GM12874 (cell line): ENCODE results near the gene MTMR1.

Experiments used
- TF ChIP-seq, protein P1 (sequence below): IDR thresholded peaks from 2 replicates; pipeline ENCODE4 v1.5.1; 2011; ENCODE audit warnings: low read depth, mild to moderate bottlenecking, control low read depth, low read length, moderate library complexity; ENCODE audit not compliant: insufficient read depth

The MTMR1 gene

GRCh38 chrX:150712619-150713018, 19.4 kb downstream of the MTMR1 start:
- TF ChIP-seq, protein P1, sequence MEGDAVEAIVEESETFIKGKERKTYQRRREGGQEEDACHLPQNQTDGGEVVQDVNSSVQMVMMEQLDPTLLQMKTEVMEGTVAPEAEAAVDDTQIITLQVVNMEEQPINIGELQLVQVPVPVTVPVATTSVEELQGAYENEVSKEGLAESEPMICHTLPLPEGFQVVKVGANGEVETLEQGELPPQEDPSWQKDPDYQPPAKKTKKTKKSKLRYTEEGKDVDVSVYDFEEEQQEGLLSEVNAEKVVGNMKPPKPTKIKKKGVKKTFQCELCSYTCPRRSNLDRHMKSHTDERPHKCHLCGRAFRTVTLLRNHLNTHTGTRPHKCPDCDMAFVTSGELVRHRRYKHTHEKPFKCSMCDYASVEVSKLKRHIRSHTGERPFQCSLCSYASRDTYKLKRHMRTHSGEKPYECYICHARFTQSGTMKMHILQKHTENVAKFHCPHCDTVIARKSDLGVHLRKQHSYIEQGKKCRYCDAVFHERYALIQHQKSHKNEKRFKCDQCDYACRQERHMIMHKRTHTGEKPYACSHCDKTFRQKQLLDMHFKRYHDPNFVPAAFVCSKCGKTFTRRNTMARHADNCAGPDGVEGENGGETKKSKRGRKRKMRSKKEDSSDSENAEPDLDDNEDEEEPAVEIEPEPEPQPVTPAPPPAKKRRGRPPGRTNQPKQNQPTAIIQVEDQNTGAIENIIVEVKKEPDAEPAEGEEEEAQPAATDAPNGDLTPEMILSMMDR = no peak

DNA sequence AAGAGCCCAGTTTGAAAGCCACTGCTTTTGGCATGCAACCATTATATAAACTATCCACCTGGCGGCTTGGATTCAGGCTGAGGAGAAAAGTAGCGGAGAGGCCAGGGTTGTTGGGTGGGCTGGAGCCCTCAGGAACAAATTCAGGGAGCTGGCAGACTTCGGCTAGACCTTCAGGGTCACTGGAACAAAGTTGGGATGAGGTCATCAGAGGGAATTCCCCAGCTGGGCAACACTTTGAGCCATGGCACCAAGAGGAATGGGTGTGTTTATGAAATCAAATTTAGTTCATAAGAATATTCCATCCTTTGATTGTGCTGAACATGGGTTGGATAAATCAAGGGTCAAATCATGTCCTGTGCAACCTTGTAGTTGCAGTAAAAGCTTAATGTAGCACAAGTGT, 22.0 kb downstream of the MTMR1 start:
- TF ChIP-seq, protein P1 = no peak

GRCh38 chrX:150719621-150720020, 26.4 kb downstream of the MTMR1 start:
- TF ChIP-seq, protein P1 = no peak

DNA sequence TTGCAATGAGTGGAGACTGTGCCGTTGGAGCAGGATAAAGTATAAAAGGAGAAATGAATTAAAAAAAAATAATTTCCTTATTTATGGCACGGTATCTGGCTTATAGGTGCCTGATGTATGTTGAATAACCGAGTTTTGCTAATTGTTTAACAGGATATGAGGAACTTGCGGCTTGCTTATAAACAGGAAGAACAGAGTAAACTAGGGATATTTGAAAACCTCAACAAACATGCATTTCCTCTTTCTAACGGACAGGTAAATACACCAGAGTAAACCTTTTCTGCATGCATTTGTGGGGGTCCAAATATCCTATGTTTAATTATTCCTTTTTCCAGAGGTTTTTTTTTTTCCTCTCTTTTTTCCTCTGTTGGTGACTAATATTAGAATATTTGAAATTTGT, 36.8 kb downstream of the MTMR1 start:
- TF ChIP-seq, protein P1 = no peak

DNA sequence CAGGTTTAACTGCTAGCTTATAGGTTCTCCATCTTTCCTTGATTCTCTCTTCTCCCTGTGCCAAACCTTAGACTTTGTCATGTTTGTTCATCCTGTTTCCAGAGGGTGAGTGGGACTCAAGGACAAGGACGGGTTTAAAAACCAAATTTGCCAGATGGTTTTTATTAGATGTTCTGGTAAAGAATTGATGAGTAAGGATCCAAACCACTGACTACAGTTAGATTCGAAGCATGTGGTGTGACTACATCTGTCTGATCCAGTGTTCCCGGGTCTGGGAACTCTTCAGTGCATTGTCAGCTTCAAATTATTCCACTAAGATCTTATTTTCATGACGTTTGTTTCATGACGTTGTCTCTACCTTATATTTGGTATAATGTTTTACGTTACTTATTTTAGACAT, 37.5 kb downstream of the MTMR1 start:
- TF ChIP-seq, protein P1 = no peak

- TF ChIP-seq, protein P1 = no peak
These were observed 38.6 kb downstream of the MTMR1 start for GRCh38 chrX:150731795-150732194.

- TF ChIP-seq, protein P1 = no peak
These were observed 43.3 kb downstream of the MTMR1 start for GRCh38 chrX:150736475-150736874.

DNA sequence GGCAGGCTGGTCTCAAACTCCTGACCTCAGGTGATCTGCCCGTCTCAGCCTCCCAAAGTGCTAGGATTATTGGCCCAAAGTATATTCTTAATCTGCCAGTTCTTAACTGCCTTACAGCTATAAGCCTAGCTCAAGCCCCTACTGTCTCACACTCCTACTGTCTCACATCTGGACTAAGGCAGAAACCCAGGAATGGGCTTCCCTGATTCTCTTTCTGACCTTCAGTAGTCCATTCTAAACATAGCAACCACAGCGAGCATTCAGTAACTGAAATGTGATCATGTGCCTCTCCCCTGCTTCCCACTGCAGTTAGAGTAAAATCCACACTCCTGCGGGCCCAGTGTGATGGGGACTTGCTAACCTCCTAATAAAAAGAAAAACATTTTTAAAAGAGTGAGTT, 58.9 kb downstream of the MTMR1 start:
- TF ChIP-seq, protein P1 = no peak
